GM10847 (cell line): ENCODE results near the gene ZNF385C.

Source experiments
- POLR2A ChIP-seq: IDR thresholded peaks from 2 replicates; pipeline ENCODE4 v1.6.1; 2011; ENCODE audit not compliant: insufficient read length; ENCODE audit errors: extremely low read depth

The ZNF385C gene

GRCh38 chr17:42097691-42098631 is at the start of gene ZNF385C:
Gene ZNF385C (minus strand): TSS chr17:42098473. CDS start chr17:42063056, 35,417 bp downstream.
- TF ChIP-seq POLR2A, result no peak

- TF ChIP-seq POLR2A, result no peak
These were observed 48.8 kb upstream of the ZNF385C start for GRCh38 chr17:42146911-42147607.

- no peak for TF ChIP-seq POLR2A
These were observed 44.2 kb upstream of the ZNF385C start for GRCh38 chr17:42142371-42142896.

- TF ChIP-seq POLR2A, result no peak
These were observed 43.1 kb upstream of the ZNF385C start for GRCh38 chr17:42141382-42141781.

- no peak for TF ChIP-seq POLR2A
These were observed 40.6 kb upstream of the ZNF385C start for GRCh38 chr17:42138749-42139492.

- no peak for TF ChIP-seq POLR2A
These were observed 38.4 kb upstream of the ZNF385C start for GRCh38 chr17:42136654-42137051.

- TF ChIP-seq POLR2A, result no peak
These were observed 37.7 kb upstream of the ZNF385C start for GRCh38 chr17:42135664-42136653.

- TF ChIP-seq POLR2A, result no peak
These were observed 36.9 kb upstream of the ZNF385C start for GRCh38 chr17:42135151-42135550.

- no peak for TF ChIP-seq POLR2A
These were observed 35.3 kb upstream of the ZNF385C start for GRCh38 chr17:42133461-42134041.

- no peak for TF ChIP-seq POLR2A
These were observed 34.7 kb upstream of the ZNF385C start for GRCh38 chr17:42132941-42133340.

GRCh38 chr17:42131981-42132432 is 33.7 kb upstream of the ZNF385C start:
- no peak for TF ChIP-seq POLR2A

GRCh38 chr17:42131232-42131631 is 33.0 kb upstream of the ZNF385C start:
- TF ChIP-seq POLR2A, result no peak

GRCh38 chr17:42130310-42130936 is 32.1 kb upstream of the ZNF385C start:
- no peak for TF ChIP-seq POLR2A

GRCh38 chr17:42129109-42129837 is 31.0 kb upstream of the ZNF385C start:
- TF ChIP-seq POLR2A, result no peak
